RWPE2 (cell line): Measurements from ENCODE around the gene STARD5.

Experiments used
- ATAC-seq: fragments of 200-7000 bp; cut with Tn5 transposase; 3 replicates; pipeline ENCODE4 v1.9.1; 2021; ENCODE audit warnings: low read depth
- DNase-seq: peaks from one replicate; pipeline ENCODE4 v3.0.0-alpha.2; 2020; ENCODE audit warnings: low spot score
- H3K27ac ChIP-seq: fragments of 450-650 bp; 2 replicates; pipeline ENCODE4 v1.5.1; 2017; ENCODE audit warnings: mild to moderate bottlenecking; ENCODE audit not compliant: poor library complexity, severe bottlenecking
- H3K27me3 ChIP-seq: fragments of 250-450 bp; sonication (Bioruptor Pico); 2 replicates; pipeline ENCODE4 v1.5.1; 2021; ENCODE audit warnings: mild to moderate bottlenecking, moderate library complexity; ENCODE audit not compliant: insufficient read depth, poor library complexity, severe bottlenecking
- H3K36me3 ChIP-seq: fragments of 250-450 bp; sonication (Bioruptor Pico); 2 replicates; pipeline ENCODE4 v1.5.1; 2020; ENCODE audit warnings: low read depth, mild to moderate bottlenecking, moderate library complexity
- H3K4me1 ChIP-seq: fragments of 250-450 bp; sonication (Bioruptor Pico); 2 replicates; pipeline ENCODE4 v1.5.1; 2021; ENCODE audit warnings: mild to moderate bottlenecking, moderate library complexity; ENCODE audit not compliant: insufficient read depth, poor library complexity, severe bottlenecking
- H3K4me3 ChIP-seq: fragments of 250-450 bp; sonication (Bioruptor Pico); 2 replicates; pipeline ENCODE4 v1.5.1; 2021; ENCODE audit warnings: mild to moderate bottlenecking, moderate library complexity; ENCODE audit not compliant: severe bottlenecking
- H3K9me3 ChIP-seq: fragments of 250-450 bp; sonication (Bioruptor Pico); 2 replicates; pipeline ENCODE4 v1.5.1; 2021; ENCODE audit warnings: mild to moderate bottlenecking, moderate library complexity; ENCODE audit not compliant: severe bottlenecking
- CTCF ChIP-seq: fragments of 450-650 bp; IDR thresholded peaks from one replicate; pipeline ENCODE4 v1.5.1; 2017; ENCODE audit warnings: mild to moderate bottlenecking, moderate library complexity; ENCODE audit not compliant: poor library complexity, severe bottlenecking

Gene STARD5

GRCh38 chr15:81298611-81299010, 25.3 kb downstream of the STARD5 start:
- TF ChIP-seq CTCF: no peak
- ATAC-seq (no peak), DNase-seq (peak; percentile 34)
- H3K27ac ChIP-seq: peak overlapping the region; percentile 69
- H3K4me3 ChIP-seq: no peak overlapping the region
- no peaks in the 10 kb centered on the region for H3K36me3 ChIP-seq
- peaks cover 21% of the 10 kb centered on the region for H3K4me1 ChIP-seq
- no peaks in the 10 kb centered on the region for H3K9me3 ChIP-seq
- H3K27me3 ChIP-seq: no peaks in the 10 kb centered on the region

- ATAC-seq (peak; percentile 17), DNase-seq (peak; percentile 38)
- no peak for TF ChIP-seq CTCF
- Histone ChIP-seq H3K36me3 (no peaks in the 10 kb centered on the region), H3K9me3 (no peaks in the 10 kb centered on the region), H3K27ac (peak overlapping the region; percentile 69), H3K4me1 (peaks cover 21% of the 10 kb centered on the region), H3K4me3 (no peak overlapping the region), H3K27me3 (no peaks in the 10 kb centered on the region)
Observed at GRCh38 chr15:81297603-81298575, 26.1 kb downstream of the STARD5 start.

GRCh38 chr15:81297147-81297572, 26.8 kb downstream of the STARD5 start:
- Histone ChIP-seq H3K36me3 (no peaks in the 10 kb centered on the region), H3K27me3 (no peaks in the 10 kb centered on the region), H3K27ac (peak overlapping the region; percentile 69), H3K4me1 (peaks cover 21% of the 10 kb centered on the region), H3K9me3 (no peaks in the 10 kb centered on the region), H3K4me3 (no peak overlapping the region)
- no peak for TF ChIP-seq CTCF
- DNase-seq (peak; percentile 93), ATAC-seq (peak; percentile 95)

- peak overlapping the region; percentile 69 for H3K27ac ChIP-seq
- no peaks in the 10 kb centered on the region for H3K9me3 ChIP-seq
- no peak for DNase-seq
- TF ChIP-seq CTCF: no peak
- no peak overlapping the region for H3K4me3 ChIP-seq
- no peaks in the 10 kb centered on the region for H3K27me3 ChIP-seq
- no peaks in the 10 kb centered on the region for H3K36me3 ChIP-seq
- peaks cover 21% of the 10 kb centered on the region for H3K4me1 ChIP-seq
- ATAC-seq: peak; percentile 1; the same call in 2 of the 3 replicates
Observed at GRCh38 chr15:81296673-81297072, 27.3 kb downstream of the STARD5 start.

GRCh38 chr15:81296186-81296585, 27.8 kb downstream of the STARD5 start:
- Histone ChIP-seq H3K9me3 (no peaks in the 10 kb centered on the region), H3K4me3 (no peak overlapping the region), H3K4me1 (peaks cover 21% of the 10 kb centered on the region), H3K36me3 (no peaks in the 10 kb centered on the region), H3K27me3 (no peaks in the 10 kb centered on the region), H3K27ac (no peak overlapping the region)
- ATAC-seq (no peak), DNase-seq (no peak)
- TF ChIP-seq CTCF: no peak
